CD8-positive, alpha-beta memory T cell (primary cell): Measurements from ENCODE around the gene VWC2L. TPM values are rescaled to one million over a fixed set of nuclear protein-coding genes. Genes with fewer than 3 reads are reported as not detected.

Experiments used
- CTCF ChIA-PET: fragments of 350-600 bp; sonication (Branson Sonifier 250); formaldehyde crosslinking; loops from one replicate; lab custom pipeline; 2021; ENCODE audit warnings: antibody characterized with exemption; lab: Charles Lee
- POLR2A ChIA-PET: fragments of 350-600 bp; sonication (Branson Sonifier 250); formaldehyde crosslinking; loops from one replicate; lab custom pipeline; 2021; ENCODE audit warnings: antibody characterized with exemption; lab: Charles Lee
- DNase-seq, 5 donors: peaks; one replicate each; pipeline versions ENCODE4 v3.0.0 to v3.0.0-alpha.2; 2020 to 2022; ENCODE audit warnings: mixed read lengths in 1 of 5
- H3K27ac ChIP-seq: one replicate; pipeline ENCODE4 v1.7.0; 2013; ENCODE audit warnings: low read depth, mild to moderate bottlenecking, low read length, moderate library complexity
- H3K27me3 ChIP-seq: 2 replicates; pipeline ENCODE4 v1.7.0; 2013; ENCODE audit warnings: low read length, mild to moderate bottlenecking; ENCODE audit not compliant: insufficient read depth, poor library complexity, severe bottlenecking
- H3K36me3 ChIP-seq: 2 replicates; pipeline ENCODE4 v1.7.0; 2013; ENCODE audit warnings: mild to moderate bottlenecking, low read length, moderate library complexity; ENCODE audit not compliant: insufficient read depth
- H3K4me1 ChIP-seq: 2 replicates; pipeline ENCODE4 v1.7.0; 2013; ENCODE audit warnings: mild to moderate bottlenecking, low read length, moderate library complexity; ENCODE audit not compliant: insufficient read depth
- H3K4me3 ChIP-seq: 2 replicates; pipeline ENCODE4 v1.7.0; 2013; ENCODE audit warnings: mild to moderate bottlenecking, low read length
- H3K9me3 ChIP-seq: 2 replicates; pipeline ENCODE4 v1.7.0; 2013; ENCODE audit warnings: mild to moderate bottlenecking, low read length
- H3K27ac Mint-ChIP-seq, 8 donors: one replicate each; pipeline ENCODE4 v1.8.0; 2020 to 2021; ENCODE audit warnings: mixed read lengths in 8 of 8, mild to moderate bottlenecking in 6 of 8, inconsistent platforms in 3 of 8, moderate library complexity in 3 of 8
- H3K27me3 Mint-ChIP-seq, 2 donors: one replicate each; pipeline ENCODE4 v1.8.0; 2020 to 2021; ENCODE audit warnings: mixed read lengths in 2 of 2, mild to moderate bottlenecking in 1 of 2, moderate library complexity in 1 of 2
- H3K36me3 Mint-ChIP-seq, 3 donors: one replicate each; pipeline ENCODE4 v1.8.0; 2020 to 2021; ENCODE audit warnings: mixed read lengths in 3 of 3, inconsistent platforms in 1 of 3, mild to moderate bottlenecking in 1 of 3
- H3K4me1 Mint-ChIP-seq, 3 donors: one replicate each; pipeline ENCODE4 v1.8.0; 2020 to 2021; ENCODE audit warnings: mixed read lengths in 3 of 3, inconsistent platforms in 1 of 3, mild to moderate bottlenecking in 1 of 3
- H3K4me3 Mint-ChIP-seq, 7 donors: one replicate each; pipeline ENCODE4 v1.8.0; 2020 to 2021; ENCODE audit warnings: mixed read lengths in 7 of 7, mild to moderate bottlenecking in 6 of 7, moderate library complexity in 4 of 7, inconsistent platforms in 2 of 7
- H3K9me3 Mint-ChIP-seq, 5 donors: one replicate each; pipeline ENCODE4 v1.8.0; 2020 to 2022; ENCODE audit warnings: mixed read lengths in 5 of 5, mild to moderate bottlenecking in 3 of 5, moderate library complexity in 2 of 5, inconsistent platforms in 1 of 5
- polyA plus RNA-seq: library from polyadenylated mRNA; unstranded; fragments of 300-500 nt; fragmentation: Illumina TruSeq; gene quantifications from one replicate; pipeline ENCODE4 v1.2.3, GENCODE V29; 2021
- total RNA-seq, 2 experiments: library from RNA; stranded (reverse); gene quantifications; one replicate each; pipeline ENCODE4 v1.2.3, GENCODE V29; 2021

Gene VWC2L
- total and polyA plus RNA-seq, 3 experiments from 2014 or later, result not detected

- DNase-seq, result no peak
- Mint-ChIP-seq H3K27ac (no peak overlapping the region), H3K4me1 (no peaks in the 10 kb centered on the region), H3K9me3 (peaks cover 0 to 3% (median 0%) of the 10 kb centered on the region in 5 donors), H3K27me3 (peaks cover 0 to 2% of the 10 kb centered on the region in 2 donors), H3K4me3 (no peak overlapping the region), H3K36me3 (no peaks in the 10 kb centered on the region)
- Histone ChIP-seq H3K36me3 (no peaks in the 10 kb centered on the region), H3K27ac (no peak overlapping the region), H3K9me3 (no peaks in the 10 kb centered on the region), H3K4me1 (no peaks in the 10 kb centered on the region), H3K27me3 (no peaks in the 10 kb centered on the region), H3K4me3 (no peak overlapping the region)
- POLR2A ChIA-PET, result no interaction called here
- CTCF ChIA-PET, result no interaction called here
Measured at GRCh38 chr2:214412679-214413078, 1.8 kb downstream of the VWC2L start.

- no peaks in the 10 kb centered on the region for H3K4me1 ChIP-seq
- H3K4me3 Mint-ChIP-seq, result no peak overlapping the region
- no peak overlapping the region for H3K27ac ChIP-seq
- no peak overlapping the region for H3K4me3 ChIP-seq
- no peaks in the 10 kb centered on the region for H3K36me3 ChIP-seq
- DNase-seq, result no peak
- H3K27me3 ChIP-seq, result no peaks in the 10 kb centered on the region
- H3K9me3 Mint-ChIP-seq, result peaks cover 0 to 4% (median 0%) of the 10 kb centered on the region in 5 donors
- H3K27ac Mint-ChIP-seq, result no peak overlapping the region
- ChIA-PET POLR2A (no interaction called here), CTCF (no interaction called here)
- no peaks in the 10 kb centered on the region for H3K36me3 Mint-ChIP-seq
- H3K27me3 Mint-ChIP-seq, result no peaks in the 10 kb centered on the region
- no peaks in the 10 kb centered on the region for H3K9me3 ChIP-seq
- H3K4me1 Mint-ChIP-seq, result no peaks in the 10 kb centered on the region
Measured at GRCh38 chr2:214436470-214436869, 25.6 kb downstream of the VWC2L start.

GRCh38 chr2:214450118-214450894 is 39.5 kb downstream of the VWC2L start:
- Histone ChIP-seq H3K27ac (no peak overlapping the region), H3K36me3 (no peaks in the 10 kb centered on the region), H3K4me1 (no peaks in the 10 kb centered on the region), H3K4me3 (no peak overlapping the region), H3K9me3 (no peaks in the 10 kb centered on the region), H3K27me3 (no peaks in the 10 kb centered on the region)
- DNase-seq, result no peak
- H3K27me3 Mint-ChIP-seq, result no peaks in the 10 kb centered on the region
- ChIA-PET CTCF (no interaction called here), POLR2A (no interaction called here)
- no peaks in the 10 kb centered on the region for H3K36me3 Mint-ChIP-seq
- no peak overlapping the region for H3K4me3 Mint-ChIP-seq
- H3K4me1 Mint-ChIP-seq, result no peaks in the 10 kb centered on the region
- H3K27ac Mint-ChIP-seq, result peak overlapping the region in 1 of 8 donors; percentile 22
- H3K9me3 Mint-ChIP-seq, result peaks cover 0 to 3% (median 0%) of the 10 kb centered on the region in 5 donors

GRCh38 chr2:214451516-214452275 is 40.8 kb downstream of the VWC2L start:
- no peaks in the 10 kb centered on the region for H3K9me3 ChIP-seq
- DNase-seq, result no peak
- H3K9me3 Mint-ChIP-seq, result peaks cover 0 to 6% (median 0%) of the 10 kb centered on the region in 5 donors
- no peak overlapping the region for H3K4me3 Mint-ChIP-seq
- H3K27ac ChIP-seq, result no peak overlapping the region
- no peaks in the 10 kb centered on the region for H3K36me3 ChIP-seq
- no peak overlapping the region for H3K27ac Mint-ChIP-seq
- H3K27me3 ChIP-seq, result no peaks in the 10 kb centered on the region
- H3K4me3 ChIP-seq, result no peak overlapping the region
- no peaks in the 10 kb centered on the region for H3K36me3 Mint-ChIP-seq
- ChIA-PET POLR2A (no interaction called here), CTCF (no interaction called here)
- H3K4me1 Mint-ChIP-seq, result no peaks in the 10 kb centered on the region
- no peaks in the 10 kb centered on the region for H3K4me1 ChIP-seq
- H3K27me3 Mint-ChIP-seq, result peaks cover 0 to 1% of the 10 kb centered on the region in 2 donors

GRCh38 chr2:214465363-214466146 is 54.7 kb downstream of the VWC2L start:
- DNase-seq, result no peak
- Mint-ChIP-seq H3K36me3 (no peaks in the 10 kb centered on the region), H3K4me3 (no peak overlapping the region), H3K9me3 (peaks cover 9 to 22% (median 14%) of the 10 kb centered on the region in 5 donors), H3K27me3 (no peaks in the 10 kb centered on the region), H3K4me1 (no peaks in the 10 kb centered on the region), H3K27ac (no peak overlapping the region)
- POLR2A ChIA-PET, result no interaction called here
- Histone ChIP-seq H3K9me3 (no peaks in the 10 kb centered on the region), H3K36me3 (no peaks in the 10 kb centered on the region), H3K4me3 (no peak overlapping the region), H3K27me3 (no peaks in the 10 kb centered on the region), H3K4me1 (no peaks in the 10 kb centered on the region), H3K27ac (no peak overlapping the region)
- CTCF ChIA-PET, result no interaction called here

GRCh38 chr2:214469728-214470127 is 58.9 kb downstream of the VWC2L start:
- POLR2A ChIA-PET, result no interaction called here
- Histone ChIP-seq H3K9me3 (no peaks in the 10 kb centered on the region), H3K4me3 (no peak overlapping the region), H3K27me3 (no peaks in the 10 kb centered on the region), H3K4me1 (no peaks in the 10 kb centered on the region), H3K27ac (no peak overlapping the region), H3K36me3 (no peaks in the 10 kb centered on the region)
- Mint-ChIP-seq H3K4me1 (no peaks in the 10 kb centered on the region), H3K36me3 (no peaks in the 10 kb centered on the region), H3K9me3 (peaks cover 0 to 13% (median 5%) of the 10 kb centered on the region in 5 donors), H3K27me3 (no peaks in the 10 kb centered on the region), H3K4me3 (no peak overlapping the region), H3K27ac (no peak overlapping the region)
- no peak for DNase-seq
- CTCF ChIA-PET, result interaction anchor here (0.6 kb wide), 1 partner anchor 1063 kb away, joined by 3 read pairs; no protein-coding TSS in a partner anchor

GRCh38 chr2:214471382-214471781 is 60.5 kb downstream of the VWC2L start:
- Histone ChIP-seq H3K4me3 (no peak overlapping the region), H3K4me1 (no peaks in the 10 kb centered on the region), H3K27ac (no peak overlapping the region), H3K27me3 (no peaks in the 10 kb centered on the region), H3K9me3 (no peaks in the 10 kb centered on the region), H3K36me3 (no peaks in the 10 kb centered on the region)
- DNase-seq, result no peak
- ChIA-PET POLR2A (no interaction called here), CTCF (no interaction called here)
- Mint-ChIP-seq H3K27me3 (no peaks in the 10 kb centered on the region), H3K27ac (no peak overlapping the region), H3K36me3 (no peaks in the 10 kb centered on the region), H3K4me3 (no peak overlapping the region), H3K4me1 (no peaks in the 10 kb centered on the region), H3K9me3 (peaks cover 0 to 4% (median 0%) of the 10 kb centered on the region in 5 donors)
